ENCODE results near the gene UVRAG.

UVRAG gene

DNA sequence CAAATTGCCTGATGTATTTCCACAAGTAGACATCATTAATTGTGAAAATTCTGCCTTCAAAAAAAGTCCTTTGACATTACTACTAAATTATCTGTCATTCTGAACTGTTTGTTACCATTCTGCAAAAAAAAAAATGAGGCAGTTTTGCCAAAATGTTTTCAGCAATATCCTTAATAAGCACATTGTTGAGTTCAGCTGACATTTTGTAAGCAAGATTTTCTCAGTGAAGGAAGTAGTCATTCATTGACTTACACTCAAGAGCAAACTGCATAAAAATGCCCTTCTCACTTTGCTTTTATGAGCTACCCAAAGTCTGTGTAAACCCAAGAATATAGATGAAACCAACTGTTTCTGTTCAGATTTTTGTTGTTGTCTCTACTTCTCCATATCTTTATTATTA, 125.9 kb downstream of the UVRAG start:
- H3K4me3 ChIP-seq (replicated peaks in 1 of 2; ENCODE audit: low read depth in 2 of 2, low read length in 2 of 2): no peak overlapping the region
- peak in 1 of 2 donors; percentile 5 for DNase-seq (ENCODE audit: low read depth in 2 of 2)
- TF ChIP-seq, protein P1, sequence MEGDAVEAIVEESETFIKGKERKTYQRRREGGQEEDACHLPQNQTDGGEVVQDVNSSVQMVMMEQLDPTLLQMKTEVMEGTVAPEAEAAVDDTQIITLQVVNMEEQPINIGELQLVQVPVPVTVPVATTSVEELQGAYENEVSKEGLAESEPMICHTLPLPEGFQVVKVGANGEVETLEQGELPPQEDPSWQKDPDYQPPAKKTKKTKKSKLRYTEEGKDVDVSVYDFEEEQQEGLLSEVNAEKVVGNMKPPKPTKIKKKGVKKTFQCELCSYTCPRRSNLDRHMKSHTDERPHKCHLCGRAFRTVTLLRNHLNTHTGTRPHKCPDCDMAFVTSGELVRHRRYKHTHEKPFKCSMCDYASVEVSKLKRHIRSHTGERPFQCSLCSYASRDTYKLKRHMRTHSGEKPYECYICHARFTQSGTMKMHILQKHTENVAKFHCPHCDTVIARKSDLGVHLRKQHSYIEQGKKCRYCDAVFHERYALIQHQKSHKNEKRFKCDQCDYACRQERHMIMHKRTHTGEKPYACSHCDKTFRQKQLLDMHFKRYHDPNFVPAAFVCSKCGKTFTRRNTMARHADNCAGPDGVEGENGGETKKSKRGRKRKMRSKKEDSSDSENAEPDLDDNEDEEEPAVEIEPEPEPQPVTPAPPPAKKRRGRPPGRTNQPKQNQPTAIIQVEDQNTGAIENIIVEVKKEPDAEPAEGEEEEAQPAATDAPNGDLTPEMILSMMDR (IDR thresholded peaks at IDR 0.05; ENCODE audit: low read depth, low read length): no peak

DNA sequence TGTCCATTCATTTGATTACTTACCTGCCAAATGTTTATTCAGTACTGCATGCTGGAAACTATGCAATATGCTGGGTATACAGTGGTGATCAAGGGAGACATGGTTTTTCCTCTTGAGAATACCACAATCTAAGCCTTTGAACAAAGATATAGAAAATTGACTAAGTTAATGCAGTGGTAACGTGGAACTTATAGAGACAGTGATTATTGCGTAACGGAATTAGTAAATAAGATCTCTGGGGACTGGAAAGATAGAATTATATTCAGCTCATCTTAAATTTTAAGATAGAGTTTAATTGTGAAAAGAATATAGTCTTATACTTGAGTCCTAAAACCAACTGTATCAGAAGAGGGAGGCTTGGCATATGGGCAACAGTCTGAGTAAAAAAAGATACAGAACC, 129.5 kb downstream of the UVRAG start:
- no peak overlapping the region for H3K4me3 ChIP-seq (replicated peaks in 1 of 2; ENCODE audit: low read depth in 2 of 2, low read length in 2 of 2)
- DNase-seq (ENCODE audit: low read depth in 2 of 2): no peak
- TF ChIP-seq, protein P1 (IDR thresholded peaks at IDR 0.05; ENCODE audit: low read depth, low read length): no peak

DNA sequence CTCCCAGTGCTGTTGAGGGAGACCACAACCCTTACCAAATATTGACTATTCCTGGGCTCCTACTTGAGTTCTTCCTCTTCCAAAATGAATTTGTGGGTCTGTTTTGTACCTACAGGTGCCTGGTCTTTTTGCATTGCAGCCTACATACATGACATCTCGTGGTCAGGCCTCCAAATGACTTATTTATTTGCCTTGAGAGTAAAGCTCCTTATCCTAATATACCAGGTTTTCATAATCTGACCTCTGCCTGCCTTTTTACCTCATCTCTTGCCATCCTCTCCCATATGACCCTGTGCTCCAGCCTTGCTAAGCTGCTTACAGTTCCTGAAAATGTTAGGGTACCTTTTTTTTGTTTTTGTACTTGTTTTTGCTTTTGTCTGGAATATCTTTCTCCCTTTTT, 130.4 kb downstream of the UVRAG start:
- DNase-seq (ENCODE audit: low read depth in 2 of 2): no peak
- H3K4me3 ChIP-seq (replicated peaks in 1 of 2; ENCODE audit: low read depth in 2 of 2, low read length in 2 of 2): no peak overlapping the region
- TF ChIP-seq, protein P1 (IDR thresholded peaks at IDR 0.05; ENCODE audit: low read depth, low read length): no peak

DNA sequence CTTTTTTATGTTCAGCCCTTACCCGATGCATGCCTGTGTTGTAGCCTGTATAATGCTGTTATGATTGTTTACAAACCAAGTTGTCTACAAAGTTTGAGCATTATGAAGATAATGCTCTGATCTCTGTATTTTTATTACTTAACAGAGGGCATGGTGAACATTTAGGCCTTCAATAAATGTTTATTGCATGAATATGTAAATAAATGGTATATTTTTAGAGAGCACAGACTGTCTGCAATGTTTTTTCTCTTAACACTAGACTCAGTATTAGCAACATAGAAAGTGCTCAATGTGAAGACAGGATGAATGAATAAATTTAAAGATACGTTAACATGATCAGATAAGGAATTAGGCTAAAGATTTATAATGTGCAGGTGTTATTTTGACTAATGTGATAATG, 130.9 kb downstream of the UVRAG start:
- TF ChIP-seq, protein P1 (IDR thresholded peaks at IDR 0.05; ENCODE audit: low read depth, low read length): no peak

DNA sequence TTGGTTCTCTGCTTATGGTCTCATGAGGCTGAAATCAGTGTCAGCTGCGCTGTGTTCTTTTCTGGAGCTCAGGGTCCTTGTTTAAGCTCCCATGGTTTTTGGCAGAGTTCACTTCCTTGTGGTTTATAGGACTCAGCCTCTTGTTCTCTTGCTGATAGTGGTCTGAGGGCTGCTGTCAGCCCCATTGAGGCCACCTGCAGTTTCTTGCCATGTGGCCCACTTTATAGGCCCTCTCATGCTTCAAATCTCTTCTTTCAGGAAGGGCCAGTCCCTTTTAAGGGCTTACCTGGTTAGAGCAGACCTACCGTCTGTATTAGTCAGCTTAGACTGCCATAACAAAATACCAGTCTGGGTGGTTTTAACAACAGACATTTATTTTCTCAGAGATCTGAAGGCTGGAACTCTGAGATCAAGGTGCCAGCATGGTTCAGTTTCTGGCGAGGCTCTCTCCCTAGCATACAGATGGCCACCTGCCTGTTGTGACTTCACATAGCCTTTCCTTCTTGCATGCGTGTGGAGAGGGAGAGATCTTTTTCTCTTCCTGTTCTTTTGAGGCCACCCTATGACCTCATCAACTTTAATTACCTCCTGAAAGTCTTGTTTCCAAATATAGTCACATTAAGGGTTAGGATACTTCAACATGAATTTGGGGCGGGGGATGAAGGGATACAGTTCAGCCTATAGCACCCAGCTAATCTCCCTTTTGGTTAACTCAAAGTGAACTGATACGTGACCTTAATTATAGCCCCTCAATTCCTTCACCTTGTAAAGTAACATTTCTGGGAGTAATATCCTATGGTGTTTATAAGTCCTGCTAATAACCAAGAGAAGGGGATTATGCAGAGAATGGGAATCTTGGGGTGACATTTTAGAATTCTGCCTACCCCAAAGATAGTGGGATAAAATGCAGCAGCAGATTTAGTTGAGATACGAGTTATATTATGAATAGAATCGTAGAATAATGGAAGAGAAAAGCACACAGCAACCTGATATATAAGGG, 131.8 kb downstream of the UVRAG start:
- peak; percentile 67 to 78 for DNase-seq (ENCODE audit: low read depth in 2 of 2)
- TF ChIP-seq, protein P1 (IDR thresholded peaks at IDR 0.05; ENCODE audit: low read depth, low read length): no peak
- H3K4me3 ChIP-seq (replicated peaks in 1 of 2; ENCODE audit: low read depth in 2 of 2, low read length in 2 of 2): no peak overlapping the region

More for the DNA sequence above, 130.9 kb downstream of the UVRAG start:
- no peak for DNase-seq (ENCODE audit: low read depth in 2 of 2)
- H3K4me3 ChIP-seq (replicated peaks in 1 of 2; ENCODE audit: low read depth in 2 of 2, low read length in 2 of 2): no peak overlapping the region

DNA sequence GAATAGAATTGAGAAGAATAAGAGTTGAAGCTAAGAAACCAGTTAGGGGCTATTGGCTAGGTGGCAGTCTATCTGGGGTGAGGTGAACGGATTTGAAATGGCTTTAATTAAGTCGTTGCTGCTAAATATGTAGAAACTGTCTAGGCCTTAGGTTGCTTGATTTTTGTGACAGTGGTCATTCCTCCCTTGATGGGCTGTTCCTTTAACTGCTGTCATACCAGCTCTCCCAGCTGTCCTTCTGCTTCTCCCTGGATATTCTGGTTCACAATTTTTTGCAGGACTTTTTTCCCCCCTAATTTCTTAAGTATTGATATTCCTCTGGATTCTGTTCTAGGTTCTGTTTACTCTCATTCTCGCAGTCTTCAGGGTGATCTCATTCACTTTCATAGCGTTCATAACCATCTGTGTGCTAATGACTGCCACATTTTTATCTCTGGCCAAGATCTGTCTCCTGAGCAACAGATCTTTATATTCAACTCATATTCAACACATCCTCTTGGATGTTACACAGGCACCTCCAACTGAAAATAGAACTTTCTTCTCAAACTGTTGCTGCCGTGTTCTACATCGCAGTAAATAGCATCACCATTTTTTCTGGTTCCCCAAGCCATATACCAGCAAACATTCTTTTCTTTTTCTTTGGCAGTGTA, 134.1 kb downstream of the UVRAG start:
- TF ChIP-seq, protein P1 (IDR thresholded peaks at IDR 0.05; ENCODE audit: low read depth, low read length): no peak
- H3K4me3 ChIP-seq (replicated peaks in 1 of 2; ENCODE audit: low read depth in 2 of 2, low read length in 2 of 2): no peak overlapping the region
- no peak for DNase-seq (ENCODE audit: low read depth in 2 of 2)

Measured in cardiac fibroblast (primary cell).